MM.1S (cell line): ENCODE data around the gene TCL1B.

ENCODE experiments used
- EZH2 ChIP-seq: fragments of 300-600 bp; sonication (generic); optimal IDR thresholded peaks from 2 replicates; pipeline ENCODE3; 2017; ENCODE audit warnings: low read depth, mild to moderate bottlenecking, antibody characterized with exemption, low read length, mixed read lengths
- TF ChIP-seq, protein P1 (sequence below): fragments of 300-600 bp; sonication (generic); IDR thresholded peaks from 2 replicates; pipeline ENCODE4 v1.5.1; 2016; ENCODE audit warnings: antibody characterized with exemption, low read length, mixed read lengths

DNA sequence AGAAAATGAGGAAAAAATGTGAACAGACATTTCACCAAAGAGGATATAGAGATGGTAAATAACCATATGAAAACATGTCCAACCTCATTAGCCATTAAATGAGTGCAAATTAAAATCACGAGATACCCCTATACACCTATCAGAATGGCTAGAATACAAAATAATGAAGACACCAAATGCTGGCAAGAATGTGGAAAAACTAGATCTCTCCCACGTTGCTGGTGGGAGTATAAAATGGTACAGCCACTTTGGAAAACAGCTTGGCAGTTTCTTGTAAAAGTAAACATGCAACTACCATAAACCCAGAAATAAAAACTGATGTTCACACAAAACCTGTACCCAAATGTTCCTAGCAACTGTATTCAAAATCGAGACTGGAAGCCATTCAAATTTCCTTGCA lies 38.3 kb upstream of the TCL1B start:
- TF ChIP-seq, protein P1, sequence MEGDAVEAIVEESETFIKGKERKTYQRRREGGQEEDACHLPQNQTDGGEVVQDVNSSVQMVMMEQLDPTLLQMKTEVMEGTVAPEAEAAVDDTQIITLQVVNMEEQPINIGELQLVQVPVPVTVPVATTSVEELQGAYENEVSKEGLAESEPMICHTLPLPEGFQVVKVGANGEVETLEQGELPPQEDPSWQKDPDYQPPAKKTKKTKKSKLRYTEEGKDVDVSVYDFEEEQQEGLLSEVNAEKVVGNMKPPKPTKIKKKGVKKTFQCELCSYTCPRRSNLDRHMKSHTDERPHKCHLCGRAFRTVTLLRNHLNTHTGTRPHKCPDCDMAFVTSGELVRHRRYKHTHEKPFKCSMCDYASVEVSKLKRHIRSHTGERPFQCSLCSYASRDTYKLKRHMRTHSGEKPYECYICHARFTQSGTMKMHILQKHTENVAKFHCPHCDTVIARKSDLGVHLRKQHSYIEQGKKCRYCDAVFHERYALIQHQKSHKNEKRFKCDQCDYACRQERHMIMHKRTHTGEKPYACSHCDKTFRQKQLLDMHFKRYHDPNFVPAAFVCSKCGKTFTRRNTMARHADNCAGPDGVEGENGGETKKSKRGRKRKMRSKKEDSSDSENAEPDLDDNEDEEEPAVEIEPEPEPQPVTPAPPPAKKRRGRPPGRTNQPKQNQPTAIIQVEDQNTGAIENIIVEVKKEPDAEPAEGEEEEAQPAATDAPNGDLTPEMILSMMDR, result no peak
- TF ChIP-seq EZH2, result no peak
